Upper lobe of left lung (tissue), 6 donors: ENCODE measurements around the gene MMP14. TPM values are rescaled to one million over a fixed set of nuclear protein-coding genes. Genes with fewer than 3 reads are reported as not detected.

Experiments used
- ATAC-seq, 2 donors: fragments of 200-7000 bp; cut with Tn5 transposase; one replicate each; pipeline ENCODE4 v1.9.1; 2022; ENCODE audit warnings: mild to moderate bottlenecking in 2 of 2, moderate library complexity in 2 of 2; ENCODE audit not compliant: low FRiP score in 2 of 2
- DNase-seq, 2 donors: peaks; one replicate each; pipeline ENCODE4 v3.0.0-alpha.2; 2019 to 2020
- H3K27ac ChIP-seq, 4 donors: fragments of 200-600 bp; sonication (generic); one replicate each; pipeline ENCODE4 v1.5.1; 2016 to 2019
- H3K27me3 ChIP-seq, 4 donors: fragments of 200-600 bp; sonication (generic); one replicate each; pipeline ENCODE4 v1.5.1; 2017 to 2019
- H3K36me3 ChIP-seq, 4 donors: fragments of 200-600 bp; sonication (generic); one replicate each; pipeline ENCODE4 v1.5.1; 2016 to 2019
- H3K4me1 ChIP-seq, 4 donors: fragments of 200-600 bp; sonication (generic); one replicate each; pipeline ENCODE4 v1.5.1; 2018 to 2019
- H3K4me3 ChIP-seq, 4 donors: fragments of 200-600 bp; sonication (generic); one replicate each; pipeline ENCODE4 v1.5.1; 2017 to 2019; ENCODE audit warnings: mild to moderate bottlenecking in 2 of 4, moderate library complexity in 1 of 4
- H3K9me3 ChIP-seq, 4 donors: fragments of 200-600 bp; sonication (generic); one replicate each; pipeline ENCODE4 v1.5.1; 2018 to 2019
- EP300 ChIP-seq, 4 donors: sonication (generic); formaldehyde crosslinking; IDR thresholded peaks; one replicate each; pipeline ENCODE4 v1.5.1; 2017; ENCODE audit warnings: antibody characterized with exemption in 4 of 4, control low read depth in 2 of 4
- POLR2A ChIP-seq, 4 donors: fragments of 450-650 bp; IDR thresholded peaks; one replicate each; pipeline ENCODE4 v1.5.1; 2016 to 2017; ENCODE audit warnings: antibody characterized with exemption in 4 of 4, mild to moderate bottlenecking in 2 of 4
- POLR2AphosphoS5 ChIP-seq, 2 donors: sonication (generic); formaldehyde crosslinking; IDR thresholded peaks; one replicate each; pipeline ENCODE4 v1.5.1; 2017; ENCODE audit warnings: antibody characterized with exemption in 2 of 2
- WGBS, 2 donors: methylation state at CpG; one replicate each; pipeline ENCODE4 v1.1.5; 2017 to 2018; 5-methylcytosine and 5-hydroxymethylcytosine counted together
- total RNA-seq, 6 donors: library from RNA; depleted of rRNA in 4 of 6; stranded (reverse); fragments of >200 nt in 4 of 6; gene quantifications; one replicate each; pipeline versions ENCODE4 v1.1.0 to v1.2.1, GENCODE V29; 2016 to 2021
- TF ChIP-seq, protein P1 (sequence below), 6 experiments: fragments of 450-650 bp in 4 of 6; fragments of 200-600 bp in 2 of 6; sonication (generic) in 2 of 6; IDR thresholded peaks; one replicate each; pipeline ENCODE4 v1.5.1; 2016 to 2019; ENCODE audit warnings: antibody characterized with exemption in 6 of 6
- donor health status: DM: no; HTN: no; CAD: no; lungs with moderate emphysema.
- donor health status: DM: no; HTN: yes; CAD: no; lungs with severe emphysema.

The MMP14 gene
- total RNA-seq, 6 donors from 2014 or later, result 53.4 to 157 (median 104) TPM

DNA sequence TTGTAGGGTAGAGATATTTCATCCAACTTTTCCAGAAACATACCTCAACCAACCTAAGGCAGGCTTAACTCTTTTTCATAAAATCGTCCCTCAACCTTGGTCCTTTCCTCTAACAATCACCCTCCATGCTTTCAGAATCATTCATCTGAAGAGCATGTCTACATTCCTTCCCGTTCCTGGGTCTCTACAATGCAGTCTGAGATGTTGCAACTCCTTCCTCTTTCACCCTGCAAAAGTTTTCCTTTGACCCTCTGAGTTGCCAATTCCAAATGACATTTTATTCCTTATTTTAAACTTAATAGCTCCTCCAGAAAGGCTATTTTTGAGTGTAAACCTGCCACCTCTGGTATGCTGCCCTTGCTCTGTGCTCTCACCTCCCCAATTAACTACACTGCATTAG is 37.9 kb upstream of the MMP14 start:
- H3K4me1 ChIP-seq, result peaks cover 0 to 9% (median 3%) of the 10 kb centered on the region in 4 donors
- H3K27ac ChIP-seq, result peak overlapping the region in 1 of 4 donors; percentile 16
- no peaks in the 10 kb centered on the region for H3K9me3 ChIP-seq
- TF ChIP-seq, protein P1, sequence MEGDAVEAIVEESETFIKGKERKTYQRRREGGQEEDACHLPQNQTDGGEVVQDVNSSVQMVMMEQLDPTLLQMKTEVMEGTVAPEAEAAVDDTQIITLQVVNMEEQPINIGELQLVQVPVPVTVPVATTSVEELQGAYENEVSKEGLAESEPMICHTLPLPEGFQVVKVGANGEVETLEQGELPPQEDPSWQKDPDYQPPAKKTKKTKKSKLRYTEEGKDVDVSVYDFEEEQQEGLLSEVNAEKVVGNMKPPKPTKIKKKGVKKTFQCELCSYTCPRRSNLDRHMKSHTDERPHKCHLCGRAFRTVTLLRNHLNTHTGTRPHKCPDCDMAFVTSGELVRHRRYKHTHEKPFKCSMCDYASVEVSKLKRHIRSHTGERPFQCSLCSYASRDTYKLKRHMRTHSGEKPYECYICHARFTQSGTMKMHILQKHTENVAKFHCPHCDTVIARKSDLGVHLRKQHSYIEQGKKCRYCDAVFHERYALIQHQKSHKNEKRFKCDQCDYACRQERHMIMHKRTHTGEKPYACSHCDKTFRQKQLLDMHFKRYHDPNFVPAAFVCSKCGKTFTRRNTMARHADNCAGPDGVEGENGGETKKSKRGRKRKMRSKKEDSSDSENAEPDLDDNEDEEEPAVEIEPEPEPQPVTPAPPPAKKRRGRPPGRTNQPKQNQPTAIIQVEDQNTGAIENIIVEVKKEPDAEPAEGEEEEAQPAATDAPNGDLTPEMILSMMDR (IDR thresholded peaks at IDR 0.05), result no peak
- TF ChIP-seq EP300 (IDR thresholded peaks at IDR 0.05), result no peak
- no peak for TF ChIP-seq POLR2AphosphoS5 (IDR thresholded peaks at IDR 0.05)
- TF ChIP-seq POLR2A (IDR thresholded peaks at IDR 0.05), result no peak
- DNase-seq, result no peak
- WGBS, 2 donors, result 36 to 57% methylated on average over 2 of the region's 2 CpGs
- peak in 1 of 2 donors; percentile 56 for ATAC-seq
- H3K36me3 ChIP-seq, result no peaks in the 10 kb centered on the region
- H3K4me3 ChIP-seq, result no peak overlapping the region
- no peaks in the 10 kb centered on the region for H3K27me3 ChIP-seq

DNA sequence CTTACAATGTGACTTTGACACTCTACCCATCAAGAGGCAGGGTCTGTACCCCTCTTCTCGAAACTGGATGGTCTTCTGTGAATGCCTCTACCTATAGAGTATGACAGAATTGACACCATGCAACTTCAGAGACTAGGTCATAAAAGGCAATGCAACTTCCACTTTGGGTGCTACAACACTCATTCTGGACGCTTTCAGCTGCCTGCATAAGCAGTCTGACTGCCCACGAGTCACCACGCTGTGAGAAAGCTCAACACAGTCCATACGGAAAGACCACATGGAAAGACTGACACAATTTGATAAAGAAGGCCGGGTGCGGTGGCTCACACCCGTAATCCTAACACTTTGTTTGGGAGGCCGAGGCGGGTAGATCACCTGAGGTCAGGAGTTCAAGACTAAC is 36.0 kb upstream of the MMP14 start:
- Histone ChIP-seq H3K9me3 (no peaks in the 10 kb centered on the region), H3K27me3 (no peaks in the 10 kb centered on the region), H3K4me3 (no peak overlapping the region), H3K36me3 (no peaks in the 10 kb centered on the region), H3K27ac (no peak overlapping the region), H3K4me1 (peaks cover 0 to 12% (median 3%) of the 10 kb centered on the region in 4 donors)
- peak in 1 of 2 donors; percentile 35 for ATAC-seq
- TF ChIP-seq EP300 (IDR thresholded peaks at IDR 0.05) (no peak), POLR2A (IDR thresholded peaks at IDR 0.05) (no peak), POLR2AphosphoS5 (IDR thresholded peaks at IDR 0.05) (no peak)
- TF ChIP-seq, protein P1 (IDR thresholded peaks at IDR 0.05), result no peak
- no peak for DNase-seq
- WGBS, 2 donors, result 81 to 83% methylated on average over 10 of the region's 10 CpGs

DNA sequence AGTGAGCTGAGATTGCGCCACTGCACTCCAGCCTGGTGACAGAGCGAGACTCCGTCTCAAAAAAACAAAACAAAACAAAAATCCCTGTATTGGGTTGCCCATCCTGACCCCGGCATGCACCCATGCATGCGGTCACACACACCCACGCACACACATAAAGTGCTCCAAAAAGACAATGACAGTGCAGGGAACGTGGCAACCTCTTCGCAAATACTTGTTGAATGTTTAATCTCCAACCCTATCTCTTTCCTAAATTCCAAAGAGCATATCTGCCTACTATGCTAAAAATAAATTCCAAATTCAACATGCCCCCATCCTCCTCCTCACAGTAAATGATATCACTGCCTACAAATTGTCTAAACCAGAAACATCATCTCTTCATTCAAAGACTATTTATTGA is 34.7 kb upstream of the MMP14 start:
- no peak overlapping the region for H3K27ac ChIP-seq
- H3K9me3 ChIP-seq, result no peaks in the 10 kb centered on the region
- ATAC-seq (no peak), DNase-seq (no peak)
- H3K36me3 ChIP-seq, result no peaks in the 10 kb centered on the region
- WGBS, 2 donors, result 78 to 79% methylated on average over 8 of the region's 8 CpGs
- peaks cover 0 to 12% (median 3%) of the 10 kb centered on the region in 4 donors for H3K4me1 ChIP-seq
- H3K4me3 ChIP-seq, result no peak overlapping the region
- no peaks in the 10 kb centered on the region for H3K27me3 ChIP-seq
- TF ChIP-seq POLR2A (IDR thresholded peaks at IDR 0.05) (no peak), EP300 (IDR thresholded peaks at IDR 0.05) (no peak), POLR2AphosphoS5 (IDR thresholded peaks at IDR 0.05) (no peak)
- TF ChIP-seq, protein P1 (IDR thresholded peaks at IDR 0.05), result no peak

DNA sequence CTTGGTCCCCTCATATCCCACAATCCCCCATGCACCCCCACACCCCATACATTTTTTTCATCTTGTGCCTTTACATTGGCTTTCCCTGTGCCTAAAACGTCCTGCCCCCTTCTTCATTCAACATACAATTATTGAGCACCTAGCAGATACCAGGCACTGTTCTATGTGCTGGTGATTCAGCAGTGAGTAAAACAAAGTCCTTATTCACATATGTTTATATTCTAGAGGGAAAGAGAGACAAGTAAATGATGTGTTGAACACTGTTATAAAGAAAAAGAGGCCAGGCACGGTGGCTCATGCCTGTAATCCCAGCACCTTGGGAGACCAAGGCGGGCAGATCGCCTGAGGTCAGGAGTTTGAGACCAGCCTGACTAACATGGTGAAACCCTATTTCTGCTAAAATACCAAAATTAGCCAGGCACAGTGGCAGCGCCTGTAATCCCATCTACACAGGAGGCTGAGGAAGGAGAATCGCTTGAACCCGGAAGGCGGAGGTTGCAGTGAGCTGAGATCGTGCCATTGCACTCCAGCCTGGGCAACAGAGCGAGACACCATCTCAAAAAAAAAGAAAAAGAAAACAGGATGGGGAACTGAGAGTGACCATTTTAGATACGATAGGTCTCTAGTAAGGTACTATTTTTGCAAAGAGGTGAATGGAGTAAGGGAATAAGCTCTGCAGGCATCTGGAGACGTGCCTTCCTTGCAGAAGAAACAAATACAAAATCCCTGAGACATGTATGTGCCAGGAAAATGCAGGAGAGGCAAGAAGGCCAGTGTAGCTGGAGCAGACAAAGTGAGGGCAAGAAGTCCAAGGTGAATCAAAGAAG is 33.3 kb upstream of the MMP14 start:
- whole genome bisulfite sequencing, 2 donors, result 77 to 90% methylated on average over 12 of the region's 12 CpGs

More for the DNA sequence above, 33.3 kb upstream of the MMP14 start:
- Histone ChIP-seq H3K4me1 (peaks cover 0 to 12% (median 3%) of the 10 kb centered on the region in 4 donors), H3K27me3 (no peaks in the 10 kb centered on the region), H3K27ac (no peak overlapping the region), H3K9me3 (no peaks in the 10 kb centered on the region), H3K36me3 (no peaks in the 10 kb centered on the region), H3K4me3 (no peak overlapping the region)
- ATAC-seq (no peak), DNase-seq (no peak)
- no peak for TF ChIP-seq POLR2A (IDR thresholded peaks at IDR 0.05)
- TF ChIP-seq EP300 (IDR thresholded peaks at IDR 0.05), result no peak
- TF ChIP-seq, protein P1 (IDR thresholded peaks at IDR 0.05), result no peak
- no peak for TF ChIP-seq POLR2AphosphoS5 (IDR thresholded peaks at IDR 0.05)
